Activated CD4-positive, alpha-beta T cell treated with anti-CD3 and anti-CD28 coated beads, Interleukin-2, amount 10 ng/mL, durations not matched to agents 24 days and 14 days (primary cell): ENCODE results near the gene THSD7B. TPM values are rescaled to one million over a fixed set of nuclear protein-coding genes. Genes with fewer than 3 reads are reported as not detected.

ENCODE experiments used
- DNase-seq: peaks from one replicate; pipeline ENCODE4 v3.0.0; 2022
- H3K27ac Mint-ChIP-seq: one replicate; pipeline ENCODE4 v1.8.0; 2022; ENCODE audit warnings: mild to moderate bottlenecking, mixed read lengths
- H3K27me3 Mint-ChIP-seq: one replicate; pipeline ENCODE4 v1.8.0; 2022; ENCODE audit warnings: mixed read lengths
- H3K36me3 Mint-ChIP-seq: one replicate; pipeline ENCODE4 v1.8.0; 2022; ENCODE audit warnings: low read depth, mild to moderate bottlenecking, mixed read lengths
- H3K4me1 Mint-ChIP-seq: one replicate; pipeline ENCODE4 v1.8.0; 2021; ENCODE audit warnings: mixed read lengths
- H3K4me3 Mint-ChIP-seq: one replicate; pipeline ENCODE4 v1.8.0; 2022; ENCODE audit warnings: mild to moderate bottlenecking, moderate library complexity, mixed read lengths
- H3K9me3 Mint-ChIP-seq: one replicate; pipeline ENCODE4 v1.8.0; 2021; ENCODE audit warnings: mixed read lengths
- intact Hi-C: fragments of 100-400 bp; cut with micrococcal nuclease; formaldehyde crosslinking; loops from one replicate; pipeline ENCODE4 v1.15.1; 2023
- total RNA-seq: library from RNA; stranded (reverse); gene quantifications from 2 replicates; pipeline ENCODE4 v1.2.3, GENCODE V29; 2022

THSD7B gene
- total RNA-seq, 1 donor from 2014 or later, result not detected

DNA sequence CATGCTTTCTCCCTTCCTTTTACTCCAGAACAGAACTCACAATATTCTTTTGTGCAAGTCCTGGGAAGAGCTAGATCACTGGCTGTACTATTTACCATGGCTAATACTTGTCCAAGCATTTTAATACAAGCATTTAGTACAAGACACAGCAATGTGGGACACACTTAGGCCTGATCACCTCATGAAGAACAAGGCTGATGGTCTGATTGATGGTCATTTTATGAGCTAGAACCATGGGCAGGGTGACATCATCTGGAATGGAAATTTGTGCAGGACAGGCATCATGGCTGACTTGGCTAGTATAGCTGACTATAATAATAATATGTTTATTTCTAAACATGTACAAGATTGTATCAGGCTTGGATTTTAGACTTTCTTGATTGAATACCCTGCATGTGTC, 824.8 kb downstream of the THSD7B start:
- intact Hi-C loops, result no loop called here
- Mint-ChIP-seq H3K4me1 (no peaks in the 10 kb centered on the region), H3K27ac (no peak overlapping the region), H3K4me3 (no peak overlapping the region), H3K27me3 (no peaks in the 10 kb centered on the region), H3K9me3 (peaks cover 5% of the 10 kb centered on the region), H3K36me3 (no peaks in the 10 kb centered on the region)
- DNase-seq, result no peak

DNA sequence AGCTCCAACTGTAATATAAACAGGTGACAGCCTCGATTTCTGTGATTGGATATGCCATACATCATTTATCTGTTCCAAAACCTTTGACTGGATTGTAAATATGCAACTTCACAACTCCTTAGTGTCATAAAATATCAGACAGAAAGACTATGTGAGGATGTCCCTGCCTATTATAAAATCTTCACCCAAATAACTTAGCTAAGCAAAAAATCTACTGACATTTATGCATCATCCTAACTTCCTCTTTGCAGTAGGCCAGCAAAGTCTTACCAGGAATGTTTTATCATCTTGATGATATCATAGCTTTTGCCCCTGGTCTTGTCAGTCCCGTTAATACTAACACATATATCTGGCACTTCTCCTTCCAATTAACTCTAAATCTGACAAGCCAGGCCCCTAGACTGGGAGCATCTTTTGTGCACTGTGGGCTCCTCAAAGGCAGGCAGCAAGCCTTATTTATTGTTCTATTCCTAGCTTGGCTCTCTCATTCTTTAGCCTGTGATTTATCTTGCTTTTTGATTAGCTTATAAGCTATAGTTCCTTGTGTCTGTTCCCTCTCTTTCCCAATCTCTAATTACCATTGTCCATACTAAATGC, 842.5 kb downstream of the THSD7B start:
- no peak for DNase-seq
- Mint-ChIP-seq H3K9me3 (no peaks in the 10 kb centered on the region), H3K27ac (no peak overlapping the region), H3K36me3 (no peaks in the 10 kb centered on the region), H3K4me3 (no peak overlapping the region), H3K4me1 (no peaks in the 10 kb centered on the region), H3K27me3 (no peaks in the 10 kb centered on the region)
- intact Hi-C loops, result no loop called here

DNA sequence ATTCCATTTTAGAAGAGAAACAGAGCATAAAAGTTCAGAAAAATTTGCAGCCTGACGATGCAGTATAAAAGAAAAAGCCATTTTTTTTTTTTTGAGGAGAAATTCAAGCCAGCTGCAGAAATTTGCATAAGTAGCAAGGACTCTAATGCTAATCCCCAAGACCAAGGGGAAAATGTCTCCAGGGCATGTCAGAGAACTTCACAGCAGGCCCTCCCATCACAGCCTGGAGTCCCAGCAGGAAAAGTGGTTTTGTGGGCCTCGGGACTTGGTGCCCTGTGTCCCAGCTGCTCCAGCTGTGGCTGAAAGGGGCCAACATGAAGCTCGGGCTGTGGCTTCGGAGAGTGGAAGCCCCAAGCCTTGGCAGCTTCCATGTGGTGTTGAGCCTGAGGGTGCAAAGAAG, 873.6 kb downstream of the THSD7B start:
- Mint-ChIP-seq H3K27me3 (no peaks in the 10 kb centered on the region), H3K27ac (no peak overlapping the region), H3K4me1 (no peaks in the 10 kb centered on the region), H3K36me3 (no peaks in the 10 kb centered on the region), H3K9me3 (no peaks in the 10 kb centered on the region), H3K4me3 (no peak overlapping the region)
- no peak for DNase-seq
- intact Hi-C loops, result no loop called here

DNA sequence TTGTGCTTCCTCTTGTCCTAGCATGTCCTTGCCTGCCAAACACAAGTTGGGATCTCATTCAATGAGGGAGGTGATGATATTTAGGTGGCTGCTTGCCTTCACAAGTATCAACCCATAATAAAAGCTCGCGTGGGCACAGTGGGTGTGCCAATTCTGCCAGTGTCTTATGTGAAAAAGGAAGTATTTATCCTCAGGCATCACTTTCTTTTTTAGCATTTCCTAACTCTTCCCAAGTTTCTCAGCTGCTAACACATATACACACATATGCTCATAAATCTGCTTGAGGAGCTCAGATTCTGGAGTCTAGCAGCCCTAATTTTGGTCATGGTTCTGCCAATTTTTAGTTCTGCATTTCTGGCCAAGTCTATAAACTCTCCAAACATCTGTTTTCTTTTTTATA, 879.4 kb downstream of the THSD7B start:
- Mint-ChIP-seq H3K4me1 (no peaks in the 10 kb centered on the region), H3K36me3 (no peaks in the 10 kb centered on the region), H3K27ac (no peak overlapping the region), H3K27me3 (no peaks in the 10 kb centered on the region), H3K4me3 (no peak overlapping the region), H3K9me3 (no peaks in the 10 kb centered on the region)
- intact Hi-C loops, result no loop called here
- no peak for DNase-seq

DNA sequence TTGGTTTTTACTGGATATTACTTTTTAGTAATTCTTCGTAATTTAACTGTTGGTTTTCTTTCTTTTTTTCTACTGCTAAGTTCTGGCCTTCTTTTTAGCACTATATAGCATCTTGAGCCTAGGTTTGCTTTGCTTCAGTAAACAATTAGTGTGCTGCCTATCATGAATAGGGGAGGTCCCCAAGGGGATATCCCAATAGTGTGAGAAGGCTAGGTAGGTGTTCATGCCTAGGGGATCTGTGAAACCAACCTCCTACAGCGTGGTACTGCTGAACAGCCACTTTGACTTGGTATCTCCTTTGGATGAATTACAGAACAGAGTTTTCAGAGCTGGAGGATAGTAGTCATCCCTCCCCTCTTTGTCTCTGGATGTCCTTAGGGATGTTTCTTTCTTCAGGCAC, 888.7 kb downstream of the THSD7B start:
- no peak overlapping the region for H3K27ac Mint-ChIP-seq
- H3K4me1 Mint-ChIP-seq, result no peaks in the 10 kb centered on the region
- no peak overlapping the region for H3K4me3 Mint-ChIP-seq
- H3K36me3 Mint-ChIP-seq, result no peaks in the 10 kb centered on the region
- intact Hi-C loops, result no loop called here
- no peaks in the 10 kb centered on the region for H3K27me3 Mint-ChIP-seq
- no peak for DNase-seq
- peaks cover 4% of the 10 kb centered on the region for H3K9me3 Mint-ChIP-seq

DNA sequence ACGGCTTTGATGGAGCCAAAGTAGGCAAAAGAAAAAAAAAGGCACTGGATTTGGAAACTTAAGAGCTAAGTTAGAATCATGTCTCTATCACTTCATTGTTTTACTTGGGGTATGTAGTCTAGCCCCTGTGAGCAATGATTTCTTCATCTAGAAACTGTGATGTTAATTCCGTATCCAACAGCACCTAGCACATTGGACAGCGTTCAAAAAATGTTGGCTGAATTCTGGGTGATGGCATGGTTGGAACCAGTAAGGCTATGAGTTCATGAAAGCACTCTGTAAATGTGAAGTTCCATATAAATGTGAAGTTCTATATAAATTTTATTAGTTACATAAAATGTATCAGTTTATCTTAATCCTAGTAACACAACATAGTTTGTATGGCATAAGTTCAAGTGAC, 890.5 kb downstream of the THSD7B start:
- no peak for DNase-seq
- H3K4me3 Mint-ChIP-seq, result no peak overlapping the region
- H3K36me3 Mint-ChIP-seq, result no peaks in the 10 kb centered on the region
- H3K27me3 Mint-ChIP-seq, result no peaks in the 10 kb centered on the region
- intact Hi-C loops, result no loop called here
- no peaks in the 10 kb centered on the region for H3K4me1 Mint-ChIP-seq
- H3K27ac Mint-ChIP-seq, result no peak overlapping the region
- peaks cover 4% of the 10 kb centered on the region for H3K9me3 Mint-ChIP-seq

DNA sequence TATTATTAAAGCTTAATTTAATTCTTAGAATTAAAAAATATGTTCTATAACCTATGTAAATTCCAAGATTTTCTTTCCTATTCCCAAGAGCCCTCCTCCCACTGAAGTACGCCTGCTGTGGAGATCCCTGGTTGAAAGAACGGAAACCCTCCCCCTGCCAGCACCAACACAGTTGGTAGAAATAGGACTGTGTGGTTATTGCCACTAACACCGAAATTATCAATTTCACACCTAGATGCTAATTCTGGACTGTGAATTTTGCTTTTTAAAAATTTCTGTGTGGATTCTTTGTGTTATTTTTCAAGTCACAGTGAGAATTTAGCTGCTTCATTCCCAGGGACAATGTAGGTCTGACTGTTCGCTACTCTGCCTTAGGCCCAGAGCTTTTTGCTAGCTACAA, 893.1 kb downstream of the THSD7B start:
- H3K36me3 Mint-ChIP-seq, result no peaks in the 10 kb centered on the region
- intact Hi-C loops, result no loop called here
- DNase-seq, result no peak
- peaks cover 4% of the 10 kb centered on the region for H3K9me3 Mint-ChIP-seq
- H3K4me1 Mint-ChIP-seq, result no peaks in the 10 kb centered on the region
- no peak overlapping the region for H3K27ac Mint-ChIP-seq
- no peaks in the 10 kb centered on the region for H3K27me3 Mint-ChIP-seq
- no peak overlapping the region for H3K4me3 Mint-ChIP-seq

DNA sequence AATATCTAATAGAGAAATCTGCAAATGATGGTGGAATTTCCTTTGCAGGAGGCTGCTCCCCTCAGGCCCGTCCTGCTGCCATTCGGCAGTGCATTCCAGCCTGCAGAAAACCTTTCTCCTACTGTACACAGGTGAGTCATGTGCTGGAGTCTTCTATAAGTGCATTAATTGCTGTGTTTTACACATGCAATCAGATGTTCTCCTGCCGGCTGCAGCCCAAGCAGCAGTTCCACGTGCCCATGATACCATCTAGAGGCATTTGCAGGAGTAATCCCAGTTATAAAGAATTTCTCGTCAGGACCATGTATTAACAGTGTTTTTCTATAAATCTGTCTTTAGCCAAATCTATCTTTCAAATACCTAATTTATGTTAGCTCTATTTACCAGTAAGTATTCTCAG, 894.3 kb downstream of the THSD7B start:
- Mint-ChIP-seq H3K9me3 (peaks cover under 1% of the 10 kb centered on the region), H3K4me3 (no peak overlapping the region), H3K4me1 (no peaks in the 10 kb centered on the region), H3K27ac (no peak overlapping the region), H3K27me3 (no peaks in the 10 kb centered on the region), H3K36me3 (no peaks in the 10 kb centered on the region)
- DNase-seq, result no peak
- intact Hi-C loops, result no loop called here

DNA sequence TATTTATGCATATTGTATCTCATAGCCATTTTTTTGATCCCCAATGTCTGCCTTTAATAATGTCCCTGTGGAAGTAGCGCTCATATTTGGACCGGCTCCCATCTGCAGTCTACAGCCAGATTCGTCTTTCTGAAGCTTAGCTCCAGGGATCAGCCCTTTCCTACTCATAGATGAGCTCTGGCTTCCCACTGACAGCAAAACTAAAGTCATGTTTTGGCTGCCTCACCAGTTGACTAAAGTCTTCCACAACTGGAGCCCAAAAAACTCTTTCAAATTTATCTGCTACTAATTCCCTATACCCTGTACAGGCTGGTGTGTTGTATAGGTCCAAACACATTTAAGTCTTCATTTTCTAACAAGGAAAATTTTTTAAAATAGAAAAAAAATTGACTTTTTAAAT, 904.8 kb downstream of the THSD7B start:
- intact Hi-C loops, result no loop called here
- H3K9me3 Mint-ChIP-seq, result no peaks in the 10 kb centered on the region
- H3K36me3 Mint-ChIP-seq, result no peaks in the 10 kb centered on the region
- no peak for DNase-seq
- H3K27me3 Mint-ChIP-seq, result no peaks in the 10 kb centered on the region
- no peak overlapping the region for H3K4me3 Mint-ChIP-seq
- H3K4me1 Mint-ChIP-seq, result no peaks in the 10 kb centered on the region
- H3K27ac Mint-ChIP-seq, result no peak overlapping the region

DNA sequence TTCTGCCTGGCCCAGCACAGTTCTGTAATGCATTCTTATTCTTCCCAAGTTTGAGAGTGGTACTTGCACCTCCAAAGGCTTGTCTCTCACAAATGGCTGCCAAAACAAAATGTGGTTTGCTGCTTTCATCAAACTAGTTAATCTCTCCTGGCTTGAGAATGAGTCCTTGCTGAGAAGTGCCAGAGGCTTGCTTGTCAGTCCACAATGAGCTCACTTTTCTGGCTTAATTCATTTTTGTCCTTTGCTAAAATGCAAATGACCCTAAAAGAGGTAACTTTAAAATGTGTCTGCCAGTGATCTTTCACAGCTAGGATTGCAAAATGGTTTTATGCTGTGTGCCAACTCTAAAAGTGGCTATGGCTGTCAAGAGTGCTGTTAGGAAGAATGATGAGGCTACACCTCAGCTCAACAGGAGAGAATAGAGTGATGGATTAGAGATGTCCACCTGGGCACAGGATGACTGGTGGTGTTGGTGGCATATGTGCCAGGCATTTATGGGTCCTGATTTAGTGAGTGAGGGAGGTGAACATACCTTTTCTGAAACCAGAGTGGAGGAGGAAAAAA, 907.7 kb downstream of the THSD7B start:
- H3K27me3 Mint-ChIP-seq, result no peaks in the 10 kb centered on the region
- no peak for DNase-seq
- no peaks in the 10 kb centered on the region for H3K4me1 Mint-ChIP-seq
- H3K36me3 Mint-ChIP-seq, result no peaks in the 10 kb centered on the region
- intact Hi-C loops, result no loop called here
- no peaks in the 10 kb centered on the region for H3K9me3 Mint-ChIP-seq
- no peak overlapping the region for H3K4me3 Mint-ChIP-seq
- no peak overlapping the region for H3K27ac Mint-ChIP-seq

DNA sequence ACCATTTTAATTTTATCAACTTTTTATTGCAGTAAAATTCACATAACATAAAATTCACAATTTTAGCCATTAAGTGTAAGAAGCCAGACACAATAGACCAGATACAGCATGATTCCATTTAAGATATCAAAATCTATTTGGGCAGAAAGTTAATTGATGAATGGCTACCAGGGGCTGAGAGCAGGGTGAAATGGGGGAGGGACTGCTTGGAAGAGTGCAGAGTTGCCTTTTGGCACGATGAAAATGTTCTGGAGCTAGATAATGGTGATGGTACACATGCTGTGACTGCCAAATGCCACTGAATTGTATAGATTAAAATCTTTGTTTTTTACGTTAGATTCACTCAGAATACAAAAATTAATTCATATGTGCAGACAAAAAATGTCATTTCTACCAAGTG, 909.6 kb downstream of the THSD7B start:
- Mint-ChIP-seq H3K9me3 (no peaks in the 10 kb centered on the region), H3K27ac (no peak overlapping the region), H3K27me3 (no peaks in the 10 kb centered on the region), H3K36me3 (no peaks in the 10 kb centered on the region), H3K4me1 (no peaks in the 10 kb centered on the region), H3K4me3 (no peak overlapping the region)
- no peak for DNase-seq
- intact Hi-C loops, result no loop called here

DNA sequence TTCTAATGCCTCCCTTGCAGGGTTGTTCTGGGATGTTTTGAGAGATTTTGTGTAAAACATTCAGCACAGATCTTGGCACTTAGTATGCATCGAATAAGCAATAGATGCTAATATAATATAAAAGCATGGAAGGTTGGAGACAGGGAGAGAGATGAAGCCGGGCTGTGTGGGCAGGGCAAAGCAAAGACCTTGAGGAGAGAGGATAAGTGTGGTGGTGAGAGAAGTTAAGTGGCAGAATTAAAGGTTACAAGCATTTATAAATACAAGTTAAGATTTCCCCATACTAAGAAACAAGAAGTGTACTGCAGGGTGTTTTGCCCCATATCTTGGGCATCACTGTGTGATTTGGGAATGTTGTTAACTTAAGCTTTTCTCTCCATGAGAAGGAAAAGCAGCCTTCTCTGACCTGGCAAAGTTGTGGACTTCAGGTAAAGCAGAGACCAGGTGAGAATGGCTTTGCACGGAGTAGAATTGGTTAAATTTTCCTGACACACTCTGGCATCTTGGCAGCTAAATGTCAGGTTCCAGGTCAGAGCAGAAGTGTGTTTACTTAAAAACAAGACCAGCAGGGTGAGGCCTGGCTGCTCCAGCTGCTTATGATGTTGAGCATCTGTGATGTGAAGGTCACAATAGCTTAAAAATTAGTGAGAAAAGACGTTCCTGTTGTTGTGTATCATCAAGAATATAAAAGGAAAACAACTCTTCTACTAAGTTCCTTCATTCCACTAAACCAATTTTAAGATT, 910.4 kb downstream of the THSD7B start:
- DNase-seq, result no peak
- Mint-ChIP-seq H3K4me1 (no peaks in the 10 kb centered on the region), H3K27ac (no peak overlapping the region), H3K27me3 (no peaks in the 10 kb centered on the region), H3K4me3 (no peak overlapping the region), H3K9me3 (no peaks in the 10 kb centered on the region), H3K36me3 (no peaks in the 10 kb centered on the region)
- intact Hi-C loops, result no loop called here

DNA sequence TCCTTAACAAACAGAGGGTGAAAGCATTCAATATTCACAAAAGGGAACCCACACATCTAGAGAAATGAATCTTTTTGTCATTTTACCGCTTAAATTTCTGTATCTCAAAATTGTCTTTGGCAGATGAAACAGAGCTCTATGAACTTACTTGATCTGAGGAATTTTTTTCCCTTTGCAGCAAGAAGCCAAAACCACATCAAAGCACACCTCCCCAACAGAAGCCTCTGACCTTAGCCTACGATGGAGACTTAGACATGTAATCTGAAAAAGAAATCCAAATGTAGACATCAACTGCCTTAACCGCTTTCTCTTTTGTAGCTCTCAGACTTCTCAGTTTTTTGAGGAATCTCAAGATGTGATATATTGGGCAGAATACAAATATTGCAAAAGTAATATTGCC, 911.0 kb downstream of the THSD7B start:
- no peak for DNase-seq
- no peaks in the 10 kb centered on the region for H3K36me3 Mint-ChIP-seq
- H3K4me1 Mint-ChIP-seq, result no peaks in the 10 kb centered on the region
- no peak overlapping the region for H3K4me3 Mint-ChIP-seq
- no peaks in the 10 kb centered on the region for H3K27me3 Mint-ChIP-seq
- no peak overlapping the region for H3K27ac Mint-ChIP-seq
- H3K9me3 Mint-ChIP-seq, result no peaks in the 10 kb centered on the region
- intact Hi-C loops, result no loop called here

DNA sequence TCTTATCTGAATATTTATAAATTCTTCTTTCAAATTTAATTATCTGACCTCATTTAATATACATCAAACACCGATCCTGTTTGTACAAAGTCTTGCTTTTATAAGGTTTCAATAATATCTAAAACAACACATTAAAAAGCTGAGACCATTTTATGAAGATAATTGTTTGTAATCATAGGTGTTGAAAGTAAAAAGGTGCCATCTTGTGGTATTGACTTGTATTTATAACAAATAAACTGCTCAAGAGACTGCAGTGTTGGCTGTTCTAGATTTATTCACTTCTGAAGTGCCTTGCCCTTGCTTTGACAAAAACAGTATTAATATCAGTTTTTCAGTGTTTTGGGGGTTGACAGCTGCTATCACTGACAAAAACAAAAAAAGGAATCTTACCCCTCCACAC, 912.1 kb downstream of the THSD7B start:
- no peaks in the 10 kb centered on the region for H3K4me1 Mint-ChIP-seq
- H3K27me3 Mint-ChIP-seq, result no peaks in the 10 kb centered on the region
- intact Hi-C loops, result no loop called here

DNA sequence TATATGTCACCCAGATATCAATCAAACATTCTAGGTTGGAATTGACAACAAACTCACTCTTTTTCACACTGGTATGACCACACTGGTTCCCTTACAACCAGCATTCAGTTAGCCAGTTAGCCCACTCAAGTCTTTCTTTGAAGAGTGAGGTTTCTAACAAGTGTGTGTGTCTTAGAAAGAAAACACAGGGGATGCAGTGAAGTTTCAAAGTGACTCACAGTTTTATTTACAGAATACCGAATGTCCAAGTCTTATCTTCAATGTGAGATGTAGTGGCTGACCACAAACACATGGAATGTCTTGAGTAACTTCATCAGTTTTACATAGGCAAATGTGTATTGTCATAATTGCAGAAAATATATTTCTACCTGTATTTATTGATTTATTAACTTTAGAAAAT, 924.2 kb downstream of the THSD7B start:
- Mint-ChIP-seq H3K36me3 (no peaks in the 10 kb centered on the region), H3K27me3 (no peaks in the 10 kb centered on the region), H3K27ac (no peak overlapping the region), H3K4me3 (no peak overlapping the region), H3K9me3 (no peaks in the 10 kb centered on the region), H3K4me1 (no peaks in the 10 kb centered on the region)
- no peak for DNase-seq
- intact Hi-C loops, result no loop called here

More for the DNA sequence above, 912.1 kb downstream of the THSD7B start:
- Mint-ChIP-seq H3K9me3 (no peaks in the 10 kb centered on the region), H3K36me3 (no peaks in the 10 kb centered on the region), H3K4me3 (no peak overlapping the region), H3K27ac (no peak overlapping the region)
- no peak for DNase-seq
